Activated CD4-positive, alpha-beta T cell treated with anti-CD3 and anti-CD28 coated beads, Interleukin-2, amount 50 U/mL, for 1 hour (primary cell): Measurements from ENCODE around the gene SCLT1.

ENCODE experiments used
- DNase-seq: peaks from one replicate; pipeline ENCODE4 v3.0.0-alpha.2; 2020

SCLT1 gene

DNA sequence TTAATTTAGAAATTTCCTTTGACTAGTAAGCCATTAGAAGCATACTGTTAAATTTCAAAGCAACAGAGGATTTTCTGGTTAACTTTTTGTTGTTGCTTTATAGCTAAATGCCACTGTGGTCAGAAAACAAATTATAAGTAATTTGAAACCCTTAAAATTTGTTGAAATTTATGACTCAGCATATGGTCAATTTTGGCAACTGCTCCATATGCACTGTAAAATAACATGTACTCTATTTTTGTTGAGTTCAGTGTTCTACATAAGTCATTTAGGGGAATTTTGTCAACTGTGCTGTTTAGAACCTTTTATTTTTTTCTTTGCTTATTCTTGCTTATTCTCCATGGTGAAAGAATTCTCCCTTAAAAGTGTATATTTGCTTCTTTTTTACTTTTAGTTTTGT is 28.6 kb downstream of the SCLT1 start:
- no peak for DNase-seq

DNA sequence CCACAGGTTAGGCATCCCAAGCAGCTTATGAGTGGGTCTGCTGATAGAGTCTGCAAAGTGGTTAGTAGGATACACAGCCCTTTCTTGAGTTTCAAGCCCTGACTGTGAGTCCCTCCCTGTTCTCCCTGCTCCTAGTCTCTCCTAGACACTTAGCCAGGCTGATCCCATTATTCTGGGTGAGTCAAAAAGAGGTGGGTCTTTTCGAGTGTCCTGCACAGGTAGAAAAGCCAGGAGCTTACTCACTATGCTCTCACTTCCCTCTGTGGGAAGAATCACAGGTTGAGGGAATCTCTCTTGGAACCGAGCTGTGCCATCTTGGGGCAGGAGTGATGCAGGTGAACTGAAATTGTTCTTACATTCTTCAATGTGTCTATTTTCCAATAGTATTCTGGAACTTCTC is 29.7 kb downstream of the SCLT1 start:
- DNase-seq, result no peak

DNA sequence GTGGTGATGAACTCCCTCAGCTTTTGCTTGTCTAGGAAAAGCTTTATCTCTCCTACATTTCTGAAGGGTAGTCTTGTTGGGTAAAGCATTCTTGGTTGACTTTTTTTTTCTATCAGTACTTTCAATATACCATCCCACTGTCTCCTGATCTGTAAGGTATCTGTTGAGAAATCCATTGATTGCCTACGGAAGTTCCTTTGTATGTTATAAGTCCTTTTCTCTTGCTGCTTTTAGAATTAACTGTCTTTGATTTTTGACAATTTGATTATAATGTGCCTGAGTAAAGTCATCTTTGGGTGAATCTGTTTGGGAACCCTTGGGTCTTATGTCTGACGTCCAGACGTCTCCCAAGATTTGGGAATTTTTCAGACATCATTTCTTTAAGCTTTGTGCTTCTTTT is 30.8 kb downstream of the SCLT1 start:
- no peak for DNase-seq

DNA sequence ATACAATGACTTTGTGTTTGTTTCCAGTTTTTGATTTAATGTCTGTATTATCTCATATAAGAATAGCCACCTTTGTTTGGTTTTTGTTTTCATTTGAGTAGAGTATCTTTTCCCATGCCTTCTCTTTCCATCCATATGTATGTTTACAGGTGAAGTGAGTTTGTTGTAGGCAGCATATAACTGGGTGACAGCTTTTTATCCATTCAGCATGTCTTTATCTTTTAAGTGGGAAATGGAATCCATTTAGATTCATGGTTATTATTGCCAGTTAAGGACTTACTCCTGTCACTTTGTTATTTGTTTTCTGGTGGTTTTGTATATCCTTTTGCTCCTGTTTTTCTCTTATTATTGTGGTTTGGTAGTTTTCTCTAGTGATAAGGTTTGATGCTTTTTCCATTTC is 34.3 kb downstream of the SCLT1 start:
- DNase-seq, result no peak

DNA sequence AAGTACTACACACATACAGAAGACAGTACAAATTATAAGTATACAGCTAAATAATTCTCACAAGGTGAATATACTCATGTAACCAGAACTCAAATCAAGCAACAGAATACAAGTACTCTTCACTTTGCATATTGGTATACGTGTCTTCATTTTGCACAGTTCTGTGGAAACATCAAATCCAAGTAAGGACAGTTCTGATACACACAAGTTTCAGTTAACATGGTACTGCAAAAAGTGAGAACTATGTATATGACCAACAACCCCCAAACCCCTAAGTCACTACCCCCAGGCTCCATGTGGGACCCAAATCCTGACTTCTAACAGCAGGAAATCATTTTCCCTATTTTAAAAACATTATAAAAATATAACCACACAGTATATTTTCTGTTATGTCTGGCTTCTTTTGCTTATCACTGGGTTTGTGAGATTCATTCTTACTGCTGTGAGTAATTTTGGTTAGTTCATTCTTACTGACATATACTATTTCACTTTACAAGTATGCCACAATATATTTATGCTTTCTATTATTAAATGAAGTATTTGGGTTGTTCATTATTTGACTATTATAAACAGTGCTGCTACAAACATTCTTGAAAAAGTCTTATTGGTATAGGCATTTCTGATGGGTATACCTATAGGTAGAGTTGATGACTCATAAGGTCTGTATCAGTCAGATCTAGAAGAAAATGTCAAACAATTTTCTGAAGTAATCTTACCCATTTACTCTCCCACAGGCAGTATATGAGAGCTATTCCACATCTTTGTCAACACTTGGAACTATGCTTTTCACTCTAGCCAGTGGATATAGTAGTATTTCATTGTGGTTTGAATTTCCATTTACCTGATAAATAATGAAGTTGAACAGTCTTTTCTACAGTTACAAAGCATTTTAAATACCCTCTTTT is 47.0 kb downstream of the SCLT1 start:
- DNase-seq, result no peak

DNA sequence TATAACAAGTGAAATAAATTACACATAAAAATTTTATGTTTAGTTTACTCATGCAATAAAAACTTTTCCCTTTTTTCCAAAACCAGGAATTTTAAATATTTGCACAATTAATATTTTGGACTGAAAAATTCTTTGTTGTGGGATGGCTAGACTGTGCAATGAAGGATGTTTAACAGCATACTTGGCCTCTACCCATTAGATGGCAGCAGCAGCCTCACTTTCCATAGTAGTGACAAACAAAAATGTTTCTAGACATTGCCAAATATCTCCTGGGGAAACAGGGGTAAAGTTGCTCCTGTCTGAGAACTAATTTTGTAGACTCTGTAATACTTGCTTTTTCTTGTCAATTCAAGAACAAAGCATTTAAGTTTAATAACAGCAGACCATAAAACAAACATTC is 49.8 kb downstream of the SCLT1 start:
- DNase-seq, result no peak

DNA sequence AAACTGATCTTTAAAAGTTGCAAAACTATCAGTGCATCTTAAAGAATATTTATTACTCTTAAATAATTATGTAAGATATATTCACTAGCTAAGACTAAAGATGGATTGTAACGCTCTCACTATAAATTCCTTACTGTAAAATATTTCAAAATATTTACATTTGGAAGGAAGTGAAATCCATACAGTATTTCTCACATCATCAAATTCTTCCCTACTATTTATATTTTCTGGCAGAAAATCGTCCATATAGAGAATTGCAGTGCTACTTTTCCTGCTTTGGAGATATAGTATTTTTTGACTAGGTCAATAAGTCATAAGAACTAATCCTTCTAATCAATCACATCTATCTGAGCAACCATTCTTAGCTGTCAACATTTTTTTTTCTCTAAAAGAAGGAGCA is 52.9 kb downstream of the SCLT1 start:
- DNase-seq, result no peak

DNA sequence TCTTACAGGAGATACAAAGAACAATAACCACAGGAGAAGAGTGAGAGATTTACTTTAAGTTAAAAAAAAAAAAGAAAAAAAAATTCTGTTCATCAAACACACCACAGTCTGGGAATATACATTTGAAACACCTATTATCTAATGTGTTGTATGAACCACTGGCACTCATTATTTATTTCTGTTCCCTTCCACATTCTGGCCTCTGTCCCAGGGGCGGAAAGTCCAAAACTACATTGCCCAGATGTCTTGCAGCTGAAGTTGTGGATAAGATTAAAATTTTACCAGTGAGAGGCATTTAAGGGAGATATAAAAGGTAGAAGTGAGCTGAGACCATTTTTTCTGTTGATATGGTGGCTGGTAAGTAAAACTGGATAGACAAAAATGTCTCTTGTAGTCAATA is 56.2 kb downstream of the SCLT1 start:
- no peak for DNase-seq

DNA sequence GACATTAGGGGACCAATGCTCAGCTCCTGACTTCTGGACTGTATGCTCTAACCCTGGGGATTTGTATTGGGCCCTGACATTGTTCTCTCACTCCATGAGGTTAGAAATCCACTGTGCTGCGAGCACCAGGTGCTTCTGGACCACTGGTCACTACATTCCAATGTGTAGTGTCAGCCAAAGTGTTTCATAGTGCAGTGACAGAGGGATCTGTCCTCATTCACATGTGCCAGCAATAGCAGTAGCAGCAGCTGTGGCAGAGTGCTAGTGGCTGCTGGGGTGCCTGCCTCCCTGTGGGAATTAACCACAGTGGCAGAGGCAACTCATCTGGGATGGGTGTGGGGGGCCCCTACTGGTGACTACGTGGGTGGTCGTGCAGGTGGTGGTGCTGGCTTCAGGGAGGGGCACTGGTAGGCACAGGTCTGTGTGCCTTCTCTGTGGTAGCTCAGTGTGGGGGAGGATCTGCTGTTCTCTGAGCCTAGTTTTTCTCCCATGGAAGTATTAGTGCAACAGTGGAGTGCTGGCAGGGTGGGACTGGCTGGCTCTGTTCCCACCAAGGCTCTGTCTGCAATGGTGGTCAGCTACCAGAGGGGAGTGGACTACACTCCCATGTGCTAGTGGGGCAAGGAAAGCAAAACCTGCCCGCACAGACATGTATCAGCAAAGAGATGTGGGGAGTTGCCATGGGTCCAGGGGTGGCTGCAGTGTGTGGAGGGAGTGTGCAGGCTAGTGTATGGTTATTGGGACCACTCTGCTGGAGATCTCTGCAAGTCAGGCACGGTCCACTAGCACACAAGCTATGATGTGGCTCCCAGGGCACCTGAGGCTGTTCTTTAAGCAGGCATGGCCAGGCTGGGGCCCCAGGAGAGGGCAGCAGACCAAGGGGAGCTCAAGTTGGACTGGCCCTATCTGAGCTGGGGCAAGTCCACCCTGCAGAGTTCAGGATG is 78.5 kb downstream of the SCLT1 start:
- no peak for DNase-seq

DNA sequence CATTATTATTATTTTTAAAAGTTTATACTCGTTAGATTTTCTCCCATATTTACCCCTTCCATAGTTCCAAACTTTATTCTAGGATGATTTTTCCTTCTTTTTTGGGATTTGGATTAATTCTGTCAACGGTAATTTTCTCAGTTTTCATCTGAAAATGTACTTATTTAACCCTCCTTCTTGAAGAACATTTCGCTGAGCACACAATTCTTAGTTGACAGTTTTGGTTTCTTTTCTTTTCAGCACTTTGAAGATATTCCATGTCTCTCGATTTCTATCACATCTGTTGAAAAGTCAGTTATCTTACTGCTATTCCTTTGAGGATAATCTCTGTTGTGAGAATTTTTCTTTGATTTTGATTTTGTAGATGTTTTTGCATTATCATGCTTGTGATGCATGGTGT is 85.2 kb downstream of the SCLT1 start:
- no peak for DNase-seq

DNA sequence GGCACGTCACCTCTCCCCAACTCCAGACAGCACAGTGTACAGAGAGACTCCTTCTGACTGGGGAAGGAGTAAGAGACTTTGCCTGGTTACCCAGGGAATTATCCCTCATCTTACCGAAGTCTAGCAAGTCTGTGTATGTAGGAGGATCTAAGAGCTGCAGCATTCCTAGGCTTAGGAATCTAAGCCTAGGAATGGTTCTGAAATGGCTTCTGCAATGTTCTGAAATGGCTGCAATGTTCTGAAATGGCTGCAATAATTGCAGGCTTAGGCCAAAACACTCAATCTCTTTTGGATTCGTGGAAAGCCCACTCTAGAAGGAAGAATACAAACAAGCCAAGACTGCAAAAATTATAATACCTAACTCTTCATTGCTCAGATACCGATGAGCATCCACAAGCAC is 106.4 kb downstream of the SCLT1 start:
- no peak for DNase-seq

DNA sequence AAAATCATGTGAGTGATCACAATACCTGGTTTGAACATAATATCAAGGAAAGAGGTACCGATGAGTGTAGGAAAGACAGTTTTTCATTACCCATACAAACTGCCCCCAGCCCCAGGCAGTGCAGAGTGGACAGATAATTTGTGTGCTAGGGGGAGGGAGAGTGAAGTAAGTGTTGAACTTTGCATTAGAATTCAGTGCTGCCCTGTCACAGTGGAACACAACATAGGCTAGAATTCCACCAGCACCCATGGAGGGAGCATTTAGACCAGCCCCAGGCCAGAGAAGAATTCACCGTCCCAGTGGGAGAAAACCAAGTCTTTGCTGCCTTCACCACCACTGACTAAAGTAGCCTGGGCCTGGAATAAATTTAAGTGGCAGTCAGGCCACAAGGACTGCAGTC is 107.3 kb downstream of the SCLT1 start:
- DNase-seq, result no peak

DNA sequence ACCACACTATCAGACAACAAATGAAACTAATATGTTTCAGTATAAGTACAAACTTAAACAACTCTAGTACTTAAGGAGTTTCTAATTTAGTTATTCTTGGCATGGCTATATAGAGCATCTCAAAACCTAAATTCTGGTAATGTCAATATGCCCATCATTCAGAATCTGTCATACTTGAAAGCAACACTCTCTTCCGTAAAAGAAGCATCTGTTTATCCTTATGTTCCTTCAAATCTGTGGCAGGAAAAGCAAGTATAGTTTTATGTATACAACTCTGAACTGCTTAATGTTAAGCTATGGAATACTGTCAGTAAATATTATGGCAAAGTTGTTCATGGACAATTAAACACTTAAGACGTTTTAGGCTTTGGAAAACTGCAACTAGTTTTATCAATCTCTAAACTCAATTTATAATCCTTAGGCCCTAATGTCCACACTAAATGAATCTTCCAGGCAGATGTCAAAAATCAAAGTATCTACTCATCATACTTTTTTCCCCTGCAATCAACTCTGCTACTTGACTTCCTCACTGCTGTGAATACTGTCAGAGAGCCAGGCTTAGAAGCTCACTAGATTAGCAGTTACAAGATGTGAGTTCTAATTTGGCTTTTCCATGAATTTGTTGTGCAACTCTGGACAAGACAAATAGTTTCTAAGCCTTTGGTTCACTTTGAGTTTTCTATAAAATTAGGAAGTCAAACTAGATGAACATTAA is 109.4 kb downstream of the SCLT1 start:
- DNase-seq, result no peak

DNA sequence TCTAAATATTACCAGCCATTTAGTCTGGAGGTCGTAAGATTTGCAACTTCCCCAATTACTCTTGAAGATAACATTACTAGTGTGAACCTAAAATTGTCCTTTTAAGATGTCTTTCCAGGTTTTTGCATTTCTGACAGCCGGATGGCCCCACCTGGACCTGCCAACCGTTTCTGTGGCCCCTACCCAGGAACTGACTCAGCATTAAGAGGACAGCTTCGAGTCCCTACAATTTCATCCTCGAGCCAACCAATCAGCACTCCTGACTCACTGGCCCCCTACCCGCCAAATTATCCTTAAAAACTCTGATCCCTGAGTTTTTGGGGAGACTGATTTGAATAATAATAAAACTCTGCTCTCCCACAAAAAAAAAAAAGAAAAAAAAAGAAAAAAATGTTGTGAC is 112.0 kb downstream of the SCLT1 start:
- DNase-seq, result no peak

DNA sequence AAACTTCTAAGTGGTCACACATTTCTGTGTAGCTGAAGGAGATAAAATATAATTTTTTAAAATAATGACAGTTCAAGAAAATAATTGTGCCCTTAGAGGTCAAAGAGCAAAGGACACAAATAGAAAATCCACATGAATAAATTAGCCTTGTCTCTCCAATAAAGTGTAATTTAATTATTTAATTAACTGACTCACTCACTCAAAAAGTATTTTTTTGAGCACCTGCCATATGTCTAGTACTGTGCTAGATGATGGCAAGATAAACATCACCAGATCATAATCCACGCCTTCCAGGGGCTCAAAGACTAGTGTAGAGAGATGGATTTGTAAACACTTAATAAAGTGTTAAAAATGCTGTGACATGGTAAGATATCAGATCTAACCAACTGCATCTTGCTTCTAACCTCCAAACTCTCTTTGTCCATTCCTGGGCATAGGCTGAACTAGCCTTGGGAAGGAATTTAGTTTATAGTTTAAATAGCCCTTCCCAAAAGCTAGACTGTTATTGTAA is 112.5 kb downstream of the SCLT1 start:
- DNase-seq, result no peak

DNA sequence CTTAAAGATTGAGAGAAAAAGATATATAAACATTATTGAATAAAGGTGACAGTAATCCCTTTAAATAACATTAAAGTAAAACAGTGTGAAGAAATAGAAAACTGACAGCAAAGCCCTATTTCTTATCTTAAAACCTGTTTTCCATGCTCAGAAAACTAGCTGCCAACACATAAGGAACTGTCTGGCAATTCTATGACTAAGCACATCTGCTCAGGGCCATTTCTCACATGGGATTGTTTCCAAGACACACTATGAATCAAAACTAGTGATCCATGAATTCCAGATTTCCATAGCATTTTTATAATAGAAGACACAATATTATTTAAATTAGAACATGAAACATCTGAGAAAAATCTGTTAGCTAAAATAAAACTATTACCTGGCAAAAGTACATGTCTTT is 113.4 kb downstream of the SCLT1 start:
- no peak for DNase-seq

DNA sequence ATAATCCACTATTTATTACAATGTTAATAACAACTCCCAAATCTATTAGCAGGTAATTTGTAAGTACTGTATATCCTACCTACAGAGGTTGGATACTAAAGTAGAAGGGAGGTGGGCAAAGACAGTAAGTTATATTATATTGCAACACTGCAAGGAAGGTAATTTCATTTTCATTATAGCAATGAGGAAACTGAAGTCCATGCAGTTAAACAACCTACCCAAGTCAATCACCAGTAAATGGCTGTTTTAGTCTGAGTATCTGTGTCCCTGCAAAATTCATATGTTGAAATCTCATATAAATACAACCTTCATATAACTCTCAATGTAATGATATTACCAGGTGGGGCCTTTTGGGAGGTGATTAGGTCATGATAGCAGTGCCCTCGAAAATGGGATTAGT is 114.4 kb downstream of the SCLT1 start:
- no peak for DNase-seq

DNA sequence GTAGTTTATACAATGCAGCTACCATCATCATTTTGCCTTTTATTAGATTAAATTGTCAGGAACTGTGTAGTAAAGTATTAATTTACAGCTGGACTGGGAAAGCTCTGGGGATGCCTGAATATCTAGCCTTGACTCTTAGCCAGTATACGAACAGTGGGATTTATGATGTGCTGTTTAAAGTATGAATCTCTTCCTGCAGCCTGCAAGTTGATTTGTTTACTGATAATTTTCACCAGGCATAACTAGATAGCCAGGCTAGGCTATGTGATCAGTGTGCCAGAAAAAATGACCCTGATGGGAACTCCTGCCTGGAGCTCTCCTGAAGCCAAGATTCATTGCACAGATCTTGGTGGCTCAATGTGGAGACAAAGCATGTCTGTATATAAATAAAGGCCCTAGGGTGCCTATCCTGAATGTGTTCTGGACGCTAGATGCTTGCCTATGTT is 119.2 kb downstream of the SCLT1 start:
- no peak for DNase-seq

DNA sequence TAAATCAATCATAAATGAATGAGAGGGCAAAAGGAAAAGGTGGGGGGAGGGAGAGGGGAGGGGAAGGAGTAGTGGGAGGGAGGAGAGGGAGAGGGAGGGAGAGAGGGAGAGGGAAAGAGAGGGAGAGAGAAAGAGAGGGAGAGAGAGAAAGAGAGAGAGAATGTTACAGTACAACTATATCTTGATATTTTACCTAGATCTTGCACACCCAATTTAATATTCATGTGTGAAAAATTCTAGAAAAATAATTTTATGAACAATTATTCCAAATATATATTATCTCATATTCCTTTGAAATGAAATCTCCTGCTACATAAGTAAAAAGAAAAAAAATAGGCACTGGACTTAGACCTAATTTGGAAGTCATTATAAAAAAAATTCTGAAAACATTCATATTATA is 120.0 kb downstream of the SCLT1 start:
- no peak for DNase-seq

DNA sequence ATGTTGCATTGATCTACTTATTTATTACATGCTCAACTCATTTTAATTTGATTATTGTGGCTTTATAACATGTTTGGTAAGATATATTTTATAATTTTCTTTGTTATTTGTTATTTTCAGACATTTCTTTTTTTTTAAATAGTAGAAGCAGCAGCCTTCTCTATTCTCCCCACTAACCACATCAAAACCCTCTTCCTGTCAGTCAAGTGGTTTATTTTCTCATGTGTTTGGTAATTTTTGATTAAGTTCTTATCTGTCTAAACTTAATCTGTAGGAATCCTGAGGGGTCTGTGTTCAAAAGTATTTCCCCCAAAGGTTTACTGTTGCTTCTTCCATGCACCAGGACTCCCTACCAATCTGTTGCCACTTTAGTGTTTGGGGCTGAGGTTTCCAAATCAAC is 131.9 kb downstream of the SCLT1 start:
- DNase-seq, result no peak

DNA sequence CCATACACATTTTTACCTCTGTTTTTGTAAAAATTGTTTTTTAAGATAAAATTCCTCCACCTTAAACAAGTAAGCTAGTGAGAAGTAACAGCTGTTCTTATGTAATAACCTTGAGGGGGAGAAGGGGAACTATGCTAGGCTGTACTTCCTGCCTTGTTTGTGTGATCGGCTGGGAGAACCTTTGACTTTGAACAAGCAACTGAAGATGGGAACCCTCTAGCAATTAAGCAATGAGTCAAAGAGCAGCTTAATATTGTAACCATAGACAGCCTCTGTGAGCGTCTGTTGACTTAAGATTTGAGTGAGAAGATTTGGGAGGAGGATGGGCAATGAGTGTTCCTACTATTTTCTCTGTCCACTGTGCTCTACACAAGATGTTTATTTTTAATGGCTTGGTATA is 135.1 kb downstream of the SCLT1 start:
- DNase-seq, result no peak

DNA sequence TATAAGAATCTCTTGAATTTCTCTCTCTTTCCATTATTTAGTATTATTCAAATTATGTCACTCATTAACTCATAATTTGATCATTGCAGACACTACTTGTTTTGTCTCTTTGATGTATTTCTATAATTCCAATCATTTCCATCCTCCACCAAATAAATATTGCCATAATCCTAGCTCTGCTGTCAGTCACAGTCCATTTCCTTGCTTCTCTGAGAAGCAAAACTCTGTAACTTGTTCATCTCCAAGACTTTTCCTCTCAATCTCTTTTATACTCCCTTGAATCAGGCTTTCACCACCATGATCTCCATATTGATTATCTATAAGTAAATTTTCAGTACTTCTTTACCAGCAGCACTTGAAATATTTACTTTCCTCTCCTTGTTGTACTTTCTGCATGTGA is 135.9 kb downstream of the SCLT1 start:
- no peak for DNase-seq

DNA sequence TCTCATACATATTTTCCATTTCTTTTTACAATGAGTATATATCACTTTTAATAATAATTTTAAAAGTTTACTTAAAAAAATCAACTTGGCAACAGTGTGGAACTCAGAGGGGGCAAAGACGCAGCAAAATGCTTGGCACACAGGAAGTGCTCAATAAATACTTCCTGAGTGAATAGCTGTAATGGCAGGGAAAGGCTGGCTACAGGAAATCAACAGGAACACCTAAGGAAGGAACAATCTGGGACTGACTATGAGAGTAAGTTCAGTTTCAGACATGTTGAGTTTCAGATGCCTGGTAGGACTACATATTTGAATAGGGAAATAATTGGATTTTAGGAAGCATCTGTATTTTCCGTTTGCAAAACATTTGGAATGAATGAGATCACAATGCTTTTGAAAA is 137.6 kb downstream of the SCLT1 start:
- DNase-seq, result no peak
